Anterior cingulate cortex (tissue), 58 donors: Measurements from ENCODE around the gene GLYR1.

Source experiments
- DNase-seq, 58 donors: peaks; one replicate each; lab custom pipeline; 2025; lab: John Stamatoyannopoulos, UW

GLYR1 gene

GRCh38 chr16:4769306-4769638 is 77.8 kb downstream of the GLYR1 start:
- DNase-seq, result no peak

GRCh38 chr16:4768549-4769305 is 78.4 kb downstream of the GLYR1 start:
- DNase-seq, result peak; percentile 84 to 99 (median 96)

GRCh38 chr16:4767872-4768548 is 79.1 kb downstream of the GLYR1 start:
- peak in 4 of 58 donors; percentile 2 to 46 (median 16) for DNase-seq

- peak; percentile 59 to 99 (median 96) for DNase-seq
Measured at GRCh38 chr16:4766875-4767628, 80.0 kb downstream of the GLYR1 start, which contains the start of gene ZNF500. TSS of gene ZNF500 (minus strand) at chr16:4767162. CDS start at chr16:4765978, 1,184 bp downstream.

- no peak for DNase-seq
Measured at GRCh38 chr16:4765511-4766474, 81.3 kb downstream of the GLYR1 start.

- DNase-seq, result no peak
Measured at GRCh38 chr16:4763791-4764190, 83.3 kb downstream of the GLYR1 start.

GRCh38 chr16:4762205-4762604 is 84.9 kb downstream of the GLYR1 start:
- no peak for DNase-seq

GRCh38 chr16:4760221-4760910 is 86.7 kb downstream of the GLYR1 start:
- no peak for DNase-seq

GRCh38 chr16:4755687-4756086 is 91.4 kb downstream of the GLYR1 start:
- DNase-seq, result no peak

- DNase-seq, result no peak
Measured at GRCh38 chr16:4754865-4755264, 92.2 kb downstream of the GLYR1 start.

- DNase-seq, result no peak
Measured at GRCh38 chr16:4753227-4753626, 93.9 kb downstream of the GLYR1 start.
